Measurements from ENCODE around the gene INPP5B. TPM values are rescaled to one million over a fixed set of nuclear protein-coding genes. Genes with fewer than 3 reads are reported as not detected.

INPP5B gene
- total and polyA plus RNA-seq, 2 donors (not counting 1 experiment from before 2014, with no cell fraction given) = 23.6 to 55.0 TPM

GRCh38 chr1:37831809-37832208 is 115.0 kb downstream of the INPP5B start:
- Histone ChIP-seq H2AFZ (ENCODE audit: low read length) (no peak overlapping the region), H3K79me2 (ENCODE audit: control insufficient read depth, insufficient read depth, low read length) (no peaks in the 10 kb centered on the region), H3K4me3 (replicated peaks in 1 of 4; ENCODE audit: control extremely low read depth in 1 of 4, insufficient read depth in 1 of 4, low read depth in 3 of 4, low read length in 4 of 4) (no peak overlapping the region), H3K4me1 (ENCODE audit: control insufficient read depth, extremely low read depth, insufficient read depth, low read length) (no peaks in the 10 kb centered on the region), H3K27ac (ENCODE audit: insufficient read depth, low read length) (no peak overlapping the region), H3K36me3 (ENCODE audit: control insufficient read depth, insufficient read depth, low read length) (peaks cover 3% of the 10 kb centered on the region), H3K27me3 (ENCODE audit: control insufficient read depth, insufficient read depth, low read length) (no peaks in the 10 kb centered on the region), H3K4me2 (ENCODE audit: extremely low read depth, insufficient read depth, low read length) (no peak overlapping the region), H3K9me3 (ENCODE audit: control insufficient read depth, insufficient read depth, low read depth, low read length) (no peaks in the 10 kb centered on the region), H4K20me1 (ENCODE audit: control insufficient read depth, extremely low read depth, insufficient read depth, low read length) (no peaks in the 10 kb centered on the region), H3K9ac (ENCODE audit: insufficient read depth, low read length) (no peak overlapping the region)
- no peak for DNase-seq (ENCODE audit: low read depth in 2 of 2)
- TF ChIP-seq, protein P1, sequence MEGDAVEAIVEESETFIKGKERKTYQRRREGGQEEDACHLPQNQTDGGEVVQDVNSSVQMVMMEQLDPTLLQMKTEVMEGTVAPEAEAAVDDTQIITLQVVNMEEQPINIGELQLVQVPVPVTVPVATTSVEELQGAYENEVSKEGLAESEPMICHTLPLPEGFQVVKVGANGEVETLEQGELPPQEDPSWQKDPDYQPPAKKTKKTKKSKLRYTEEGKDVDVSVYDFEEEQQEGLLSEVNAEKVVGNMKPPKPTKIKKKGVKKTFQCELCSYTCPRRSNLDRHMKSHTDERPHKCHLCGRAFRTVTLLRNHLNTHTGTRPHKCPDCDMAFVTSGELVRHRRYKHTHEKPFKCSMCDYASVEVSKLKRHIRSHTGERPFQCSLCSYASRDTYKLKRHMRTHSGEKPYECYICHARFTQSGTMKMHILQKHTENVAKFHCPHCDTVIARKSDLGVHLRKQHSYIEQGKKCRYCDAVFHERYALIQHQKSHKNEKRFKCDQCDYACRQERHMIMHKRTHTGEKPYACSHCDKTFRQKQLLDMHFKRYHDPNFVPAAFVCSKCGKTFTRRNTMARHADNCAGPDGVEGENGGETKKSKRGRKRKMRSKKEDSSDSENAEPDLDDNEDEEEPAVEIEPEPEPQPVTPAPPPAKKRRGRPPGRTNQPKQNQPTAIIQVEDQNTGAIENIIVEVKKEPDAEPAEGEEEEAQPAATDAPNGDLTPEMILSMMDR (conservative IDR thresholded peaks at IDR 0.05 in 1 of 2, IDR thresholded peaks at IDR 0.05 in 1 of 2; ENCODE audit: low read depth in 1 of 2, low read length in 2 of 2) = no peak
- no peak for TF ChIP-seq EZH2 (IDR thresholded peaks at IDR 0.05; ENCODE audit: low read length, missing control alignments)

DNA sequence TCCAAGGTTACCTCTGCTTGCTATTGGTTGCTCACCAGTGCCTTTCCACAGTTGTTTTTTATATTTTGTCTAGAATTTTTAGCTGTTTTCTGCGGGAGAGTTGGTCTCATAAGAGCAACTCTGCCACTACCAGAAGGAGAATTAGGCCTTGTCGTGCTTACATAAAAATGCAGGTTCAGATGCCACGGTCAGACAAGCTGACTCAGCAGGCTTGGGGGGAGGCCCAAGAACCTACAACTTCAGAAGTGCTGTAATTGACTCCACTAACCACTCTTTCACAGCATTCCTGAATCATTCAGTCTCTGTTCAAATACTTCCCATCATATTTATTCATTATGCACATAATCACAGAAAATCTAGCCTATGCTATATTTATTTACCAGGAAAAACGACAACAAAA is 115.7 kb downstream of the INPP5B start:
- DNase-seq (ENCODE audit: low read depth in 2 of 2) = no peak
- H3K4me1 ChIP-seq (ENCODE audit: control insufficient read depth, extremely low read depth, insufficient read depth, low read length) = no peaks in the 10 kb centered on the region
- no peaks in the 10 kb centered on the region for H3K9me3 ChIP-seq (ENCODE audit: control insufficient read depth, insufficient read depth, low read depth, low read length)
- H3K4me2 ChIP-seq (ENCODE audit: extremely low read depth, insufficient read depth, low read length) = no peak overlapping the region
- no peak overlapping the region for H3K27ac ChIP-seq (ENCODE audit: insufficient read depth, low read length)
- TF ChIP-seq EZH2 (IDR thresholded peaks at IDR 0.05; ENCODE audit: low read length, missing control alignments) = no peak
- H3K79me2 ChIP-seq (ENCODE audit: control insufficient read depth, insufficient read depth, low read length) = no peaks in the 10 kb centered on the region
- H3K4me3 ChIP-seq (replicated peaks in 1 of 4; ENCODE audit: control extremely low read depth in 1 of 4, insufficient read depth in 1 of 4, low read depth in 3 of 4, low read length in 4 of 4) = no peak overlapping the region
- H3K9ac ChIP-seq (ENCODE audit: insufficient read depth, low read length) = no peak overlapping the region
- H3K36me3 ChIP-seq (ENCODE audit: control insufficient read depth, insufficient read depth, low read length) = peaks cover 5% of the 10 kb centered on the region
- H3K27me3 ChIP-seq (ENCODE audit: control insufficient read depth, insufficient read depth, low read length) = no peaks in the 10 kb centered on the region
- H2AFZ ChIP-seq (ENCODE audit: low read length) = no peak overlapping the region
- no peaks in the 10 kb centered on the region for H4K20me1 ChIP-seq (ENCODE audit: control insufficient read depth, extremely low read depth, insufficient read depth, low read length)

- H3K4me3 ChIP-seq (replicated peaks in 1 of 4; ENCODE audit: control extremely low read depth in 1 of 4, insufficient read depth in 1 of 4, low read depth in 3 of 4, low read length in 4 of 4) = no peak overlapping the region
- H3K79me2 ChIP-seq (ENCODE audit: control insufficient read depth, insufficient read depth, low read length) = no peaks in the 10 kb centered on the region
- TF ChIP-seq, protein P1 (conservative IDR thresholded peaks at IDR 0.05 in 1 of 2, IDR thresholded peaks at IDR 0.05 in 1 of 2; ENCODE audit: low read depth in 1 of 2, low read length in 2 of 2) = no peak
- TF ChIP-seq EZH2 (IDR thresholded peaks at IDR 0.05; ENCODE audit: low read length, missing control alignments) = no peak
- H3K9ac ChIP-seq (ENCODE audit: insufficient read depth, low read length) = no peak overlapping the region
- H3K4me1 ChIP-seq (ENCODE audit: control insufficient read depth, extremely low read depth, insufficient read depth, low read length) = no peaks in the 10 kb centered on the region
- no peak overlapping the region for H3K4me2 ChIP-seq (ENCODE audit: extremely low read depth, insufficient read depth, low read length)
- H2AFZ ChIP-seq (ENCODE audit: low read length) = no peak overlapping the region
- H4K20me1 ChIP-seq (ENCODE audit: control insufficient read depth, extremely low read depth, insufficient read depth, low read length) = no peaks in the 10 kb centered on the region
- no peaks in the 10 kb centered on the region for H3K27me3 ChIP-seq (ENCODE audit: control insufficient read depth, insufficient read depth, low read length)
- no peak overlapping the region for H3K27ac ChIP-seq (ENCODE audit: insufficient read depth, low read length)
- H3K36me3 ChIP-seq (ENCODE audit: control insufficient read depth, insufficient read depth, low read length) = peaks cover 3% of the 10 kb centered on the region
- DNase-seq (ENCODE audit: low read depth in 2 of 2) = no peak
- no peaks in the 10 kb centered on the region for H3K9me3 ChIP-seq (ENCODE audit: control insufficient read depth, insufficient read depth, low read depth, low read length)
Measured at GRCh38 chr1:37828410-37829074, 118.3 kb downstream of the INPP5B start.
